HepG2 (cell line): ENCODE results near the gene LAMB4. TPM values are rescaled to one million over a fixed set of nuclear protein-coding genes. Genes with fewer than 3 reads are reported as not detected.

Source experiments
- ZNF205 ChIP-seq: IDR thresholded peaks from 2 replicates; pipeline ENCODE4 v1.6.1; 2018; ENCODE audit warnings: missing biosample characterization, missing genetic modification reagents
- ZNF569 ChIP-seq: sonication (generic); formaldehyde crosslinking; IDR thresholded peaks from 2 replicates; pipeline ENCODE4 v1.5.0; 2020; ENCODE audit warnings: mild to moderate bottlenecking, missing genetic modification reagents, moderate library complexity, borderline replicate concordance
- polyA plus RNA-seq, 8 experiments: library from polyadenylated mRNA; depleted of rRNA in 3 of 8; stranded (reverse) in 7 of 8; unstranded in 1 of 8; fragments of >200 nt; fragmentation: Illumina TruSeq in 4 of 8; extraction: Trizol in 4 of 8; gene quantifications; 2 replicates each; pipeline versions ENCODE4 v1.2.1 to v1.2.3, GENCODE V29; 2011 to 2016; ENCODE audit warnings: low read depth in 4 of 8, missing spikeins in 1 of 8, mixed read lengths in 1 of 8; ENCODE audit not compliant: insufficient read depth in 1 of 8
- total RNA-seq, 5 experiments: library from RNA; depleted of rRNA; stranded (reverse); fragments of >200 nt; fragmentation: Illumina TruSeq; extraction: Trizol; gene quantifications; 2 replicates each; pipeline ENCODE4 v1.2.3, GENCODE V29; 2016; ENCODE audit warnings: low read depth in 1 of 5
- TF ChIP-seq, protein P1 (sequence below): sonication (generic); formaldehyde crosslinking; IDR thresholded peaks from 2 replicates; pipeline ENCODE4 v1.8.1; 2023; ENCODE audit warnings: mild to moderate bottlenecking, missing genetic modification reagents
- TF ChIP-seq, protein P2 (sequence below): sonication (generic); formaldehyde crosslinking; IDR thresholded peaks from 2 replicates; pipeline ENCODE4 v1.9.0; 2021; ENCODE audit warnings: mild to moderate bottlenecking, missing genetic modification reagents

The LAMB4 gene
- total and polyA plus RNA-seq, 2 of the 13 experiments (the other 11 are each of a cell fraction or from before 2014, with no cell fraction given): 0.05 TPM; not detected in 1

DNA sequence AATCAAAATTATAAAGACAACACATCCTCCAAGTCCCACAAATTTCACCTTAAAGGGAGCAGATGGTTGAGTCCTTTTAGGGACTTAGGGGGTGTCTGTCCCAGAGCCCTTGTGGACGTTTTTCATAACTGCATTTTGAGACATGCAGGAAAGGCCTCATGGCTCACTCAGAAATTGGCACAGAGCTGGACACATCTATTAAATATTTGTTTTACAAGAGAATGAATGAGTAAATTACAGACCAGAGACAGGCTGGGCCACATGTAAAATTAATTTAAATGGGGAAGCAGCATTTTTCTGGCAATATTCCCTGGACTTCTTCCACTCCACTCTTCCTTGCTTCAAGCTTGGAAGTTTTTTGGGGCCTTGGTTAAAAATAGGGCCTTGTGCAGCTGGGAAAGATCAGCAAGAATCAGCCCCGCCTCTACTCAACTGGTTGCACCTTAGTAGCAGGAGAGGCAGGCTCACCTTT, 147.2 kb downstream of the LAMB4 start (continued):
- TF ChIP-seq, protein P1, sequence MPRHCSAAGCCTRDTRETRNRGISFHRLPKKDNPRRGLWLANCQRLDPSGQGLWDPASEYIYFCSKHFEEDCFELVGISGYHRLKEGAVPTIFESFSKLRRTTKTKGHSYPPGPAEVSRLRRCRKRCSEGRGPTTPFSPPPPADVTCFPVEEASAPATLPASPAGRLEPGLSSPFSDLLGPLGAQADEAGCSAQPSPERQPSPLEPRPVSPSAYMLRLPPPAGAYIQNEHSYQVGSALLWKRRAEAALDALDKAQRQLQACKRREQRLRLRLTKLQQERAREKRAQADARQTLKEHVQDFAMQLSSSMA (CRISPR knock-in tag): no peak
- TF ChIP-seq ZNF205 (CRISPR knock-in tag) (no peak), ZNF569 (CRISPR knock-in tag) (no peak)
- TF ChIP-seq, protein P2, sequence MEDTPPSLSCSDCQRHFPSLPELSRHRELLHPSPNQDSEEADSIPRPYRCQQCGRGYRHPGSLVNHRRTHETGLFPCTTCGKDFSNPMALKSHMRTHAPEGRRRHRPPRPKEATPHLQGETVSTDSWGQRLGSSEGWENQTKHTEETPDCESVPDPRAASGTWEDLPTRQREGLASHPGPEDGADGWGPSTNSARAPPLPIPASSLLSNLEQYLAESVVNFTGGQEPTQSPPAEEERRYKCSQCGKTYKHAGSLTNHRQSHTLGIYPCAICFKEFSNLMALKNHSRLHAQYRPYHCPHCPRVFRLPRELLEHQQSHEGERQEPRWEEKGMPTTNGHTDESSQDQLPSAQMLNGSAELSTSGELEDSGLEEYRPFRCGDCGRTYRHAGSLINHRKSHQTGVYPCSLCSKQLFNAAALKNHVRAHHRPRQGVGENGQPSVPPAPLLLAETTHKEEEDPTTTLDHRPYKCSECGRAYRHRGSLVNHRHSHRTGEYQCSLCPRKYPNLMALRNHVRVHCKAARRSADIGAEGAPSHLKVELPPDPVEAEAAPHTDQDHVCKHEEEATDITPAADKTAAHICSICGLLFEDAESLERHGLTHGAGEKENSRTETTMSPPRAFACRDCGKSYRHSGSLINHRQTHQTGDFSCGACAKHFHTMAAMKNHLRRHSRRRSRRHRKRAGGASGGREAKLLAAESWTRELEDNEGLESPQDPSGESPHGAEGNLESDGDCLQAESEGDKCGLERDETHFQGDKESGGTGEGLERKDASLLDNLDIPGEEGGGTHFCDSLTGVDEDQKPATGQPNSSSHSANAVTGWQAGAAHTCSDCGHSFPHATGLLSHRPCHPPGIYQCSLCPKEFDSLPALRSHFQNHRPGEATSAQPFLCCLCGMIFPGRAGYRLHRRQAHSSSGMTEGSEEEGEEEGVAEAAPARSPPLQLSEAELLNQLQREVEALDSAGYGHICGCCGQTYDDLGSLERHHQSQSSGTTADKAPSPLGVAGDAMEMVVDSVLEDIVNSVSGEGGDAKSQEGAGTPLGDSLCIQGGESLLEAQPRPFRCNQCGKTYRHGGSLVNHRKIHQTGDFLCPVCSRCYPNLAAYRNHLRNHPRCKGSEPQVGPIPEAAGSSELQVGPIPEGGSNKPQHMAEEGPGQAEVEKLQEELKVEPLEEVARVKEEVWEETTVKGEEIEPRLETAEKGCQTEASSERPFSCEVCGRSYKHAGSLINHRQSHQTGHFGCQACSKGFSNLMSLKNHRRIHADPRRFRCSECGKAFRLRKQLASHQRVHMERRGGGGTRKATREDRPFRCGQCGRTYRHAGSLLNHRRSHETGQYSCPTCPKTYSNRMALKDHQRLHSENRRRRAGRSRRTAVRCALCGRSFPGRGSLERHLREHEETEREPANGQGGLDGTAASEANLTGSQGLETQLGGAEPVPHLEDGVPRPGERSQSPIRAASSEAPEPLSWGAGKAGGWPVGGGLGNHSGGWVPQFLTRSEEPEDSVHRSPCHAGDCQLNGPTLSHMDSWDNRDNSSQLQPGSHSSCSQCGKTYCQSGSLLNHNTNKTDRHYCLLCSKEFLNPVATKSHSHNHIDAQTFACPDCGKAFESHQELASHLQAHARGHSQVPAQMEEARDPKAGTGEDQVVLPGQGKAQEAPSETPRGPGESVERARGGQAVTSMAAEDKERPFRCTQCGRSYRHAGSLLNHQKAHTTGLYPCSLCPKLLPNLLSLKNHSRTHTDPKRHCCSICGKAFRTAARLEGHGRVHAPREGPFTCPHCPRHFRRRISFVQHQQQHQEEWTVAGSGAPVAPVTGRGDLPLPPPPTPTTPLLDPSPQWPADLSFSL: no peak
